HG03469 (cell line): Measurements from ENCODE around the gene NCOA4.
"Not testable (repeated sequence)": the region's sequence is repeated elsewhere in the genome, so short reads cannot be mapped to it uniquely, and the experiment has no call there.

ENCODE experiments used
- ATAC-seq: cut with Tn5 transposase; IDR thresholded peaks from one replicate; pipeline ENCODE4 v1.9.1; 2021; ENCODE audit warnings: mild to moderate bottlenecking, moderate library complexity, moderate number of reproducible peaks; ENCODE audit not compliant: unreplicated experiment

The NCOA4 gene

DNA sequence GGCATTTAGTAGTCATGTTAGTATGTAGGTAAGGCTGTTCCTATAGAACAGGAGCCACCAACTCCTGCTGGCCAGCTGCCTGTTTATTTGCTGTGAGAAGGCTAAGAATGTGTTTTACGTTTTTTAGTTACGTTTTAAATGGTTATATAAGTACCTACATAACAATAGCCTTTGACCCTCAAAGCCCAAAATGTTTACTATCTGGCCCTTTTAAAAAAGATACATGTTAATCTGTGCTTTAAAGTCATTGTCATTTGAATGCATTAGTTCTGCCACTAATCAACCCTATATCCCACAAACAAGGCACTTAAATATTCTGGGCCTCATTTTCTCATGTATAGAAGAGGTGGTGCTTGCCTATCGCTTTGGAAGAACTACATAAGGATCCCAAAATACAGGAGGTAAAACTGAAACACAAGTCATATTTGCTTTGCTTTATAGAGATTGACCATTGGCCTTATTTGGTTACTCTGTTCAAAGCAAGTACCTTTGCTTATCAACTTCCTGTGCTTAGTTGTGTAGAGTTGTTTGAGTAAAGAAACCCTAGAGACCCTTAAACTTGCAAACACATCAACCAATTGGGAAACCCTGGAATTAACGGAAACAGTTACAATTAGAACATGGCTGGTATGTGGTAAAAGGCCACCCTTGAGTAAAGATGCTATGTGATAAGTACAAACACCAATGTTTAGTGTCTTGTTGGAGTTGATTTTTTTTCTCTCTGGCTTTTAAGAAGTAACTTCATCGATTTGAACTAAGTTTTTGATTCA, 32.2 kb downstream of the NCOA4 start:
- no peak for ATAC-seq

DNA sequence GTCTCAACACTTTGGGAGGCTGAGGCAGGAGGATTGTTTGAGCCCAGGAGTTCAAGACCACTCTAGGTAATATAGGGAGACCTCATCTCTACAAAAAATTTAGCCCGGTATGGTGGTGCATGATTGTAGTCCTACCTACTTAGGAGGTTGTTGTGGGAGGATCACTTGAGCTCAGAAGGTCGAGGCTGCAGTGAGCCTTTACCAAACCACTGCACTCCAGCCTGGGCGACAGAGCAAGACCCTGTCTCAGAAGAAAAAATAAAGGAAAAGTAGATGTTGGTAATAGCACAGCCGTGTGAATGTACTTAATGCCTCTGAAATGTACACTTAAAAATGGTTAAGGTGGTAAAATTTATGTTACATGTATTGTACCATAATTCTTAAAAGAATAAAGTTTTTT, 32.9 kb downstream of the NCOA4 start:
- ATAC-seq, result no peak

DNA sequence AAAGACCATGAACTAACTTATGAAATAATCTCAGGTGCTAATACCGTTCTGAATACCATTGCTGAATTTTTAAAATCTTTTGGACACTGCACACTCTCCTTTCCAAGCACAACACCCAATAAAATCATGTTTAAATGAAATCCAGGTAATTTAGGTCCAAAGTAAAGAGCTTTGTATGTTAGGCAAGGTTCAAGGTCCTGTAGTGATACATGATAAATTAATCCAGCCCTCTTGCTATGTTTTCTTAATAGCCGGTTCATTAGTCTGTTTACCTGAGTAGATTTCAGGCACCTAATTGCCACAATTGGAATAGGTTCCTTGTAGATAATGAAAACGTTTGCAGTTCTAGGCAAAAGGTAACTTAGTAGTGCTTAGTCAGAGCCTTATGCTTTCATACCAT, 44.8 kb downstream of the NCOA4 start:
- ATAC-seq, result not testable (repeated sequence)

DNA sequence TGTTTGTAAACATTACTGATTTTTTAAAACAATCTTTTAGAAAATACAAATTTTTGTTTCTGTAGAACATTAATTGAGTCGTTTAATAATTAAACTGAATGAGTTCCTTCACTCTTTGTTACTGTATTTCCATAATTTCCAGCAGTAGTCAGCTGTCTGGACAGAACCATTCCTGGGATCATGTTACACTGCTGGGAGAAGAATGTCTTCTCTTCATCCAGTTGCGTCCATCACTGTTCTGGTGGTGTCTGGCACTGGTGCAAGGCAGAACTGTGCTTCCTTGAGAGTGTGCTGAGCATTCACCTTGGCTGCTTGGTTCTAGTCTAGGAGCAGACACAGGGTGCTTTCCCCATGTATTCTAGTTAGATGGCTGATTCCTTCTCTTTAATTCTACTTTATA, 46.0 kb downstream of the NCOA4 start:
- ATAC-seq, result not testable (repeated sequence)

DNA sequence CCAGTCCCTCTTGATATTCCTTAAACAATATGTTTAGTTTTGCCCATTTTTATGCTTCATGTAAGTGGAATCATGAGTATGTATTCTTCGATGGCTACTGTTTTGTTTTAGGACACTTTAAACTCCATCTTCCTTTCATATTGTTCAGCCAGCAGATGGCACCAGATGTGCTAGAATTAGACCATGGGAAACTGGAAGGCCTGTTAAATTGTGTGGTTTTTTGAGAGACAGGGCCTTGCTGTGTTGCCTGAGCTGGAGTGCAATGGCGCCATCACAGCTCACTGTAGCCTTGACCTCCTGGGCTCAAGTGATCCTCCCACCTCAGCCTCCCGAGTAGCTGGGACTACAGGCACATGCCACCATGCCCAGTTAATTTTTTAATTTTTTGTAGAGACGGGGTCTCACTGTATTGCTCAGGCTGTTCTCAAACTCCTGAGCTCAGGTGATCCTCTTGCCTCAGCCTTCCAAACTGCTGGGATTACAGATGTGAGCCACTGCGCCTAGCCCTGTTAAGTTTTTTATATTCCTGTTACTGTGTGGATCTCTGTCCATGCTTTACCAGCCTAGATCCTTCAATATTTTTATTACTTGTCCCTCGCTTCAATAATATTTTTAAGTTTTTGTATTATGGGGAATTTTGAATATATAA, 46.8 kb downstream of the NCOA4 start:
- not testable (repeated sequence) for ATAC-seq

DNA sequence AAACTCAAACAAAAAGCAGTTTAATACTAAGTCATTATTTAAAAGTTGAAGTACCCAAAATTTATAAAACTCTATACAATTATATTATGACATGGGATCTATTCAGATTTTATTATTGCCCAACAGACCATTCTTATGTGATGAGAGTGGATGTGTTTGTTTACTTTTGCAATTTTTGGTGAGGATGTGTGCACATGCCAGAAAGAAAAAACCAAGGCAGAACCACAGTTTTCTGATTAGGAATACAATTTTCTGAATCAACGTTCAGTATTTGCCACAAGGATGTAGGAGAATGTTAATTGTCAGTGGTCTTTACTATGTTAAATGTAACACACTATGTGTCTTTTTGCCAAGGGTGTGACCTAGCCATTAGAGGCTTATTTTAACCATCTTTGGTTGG, 49.1 kb downstream of the NCOA4 start:
- not testable (repeated sequence) for ATAC-seq

DNA sequence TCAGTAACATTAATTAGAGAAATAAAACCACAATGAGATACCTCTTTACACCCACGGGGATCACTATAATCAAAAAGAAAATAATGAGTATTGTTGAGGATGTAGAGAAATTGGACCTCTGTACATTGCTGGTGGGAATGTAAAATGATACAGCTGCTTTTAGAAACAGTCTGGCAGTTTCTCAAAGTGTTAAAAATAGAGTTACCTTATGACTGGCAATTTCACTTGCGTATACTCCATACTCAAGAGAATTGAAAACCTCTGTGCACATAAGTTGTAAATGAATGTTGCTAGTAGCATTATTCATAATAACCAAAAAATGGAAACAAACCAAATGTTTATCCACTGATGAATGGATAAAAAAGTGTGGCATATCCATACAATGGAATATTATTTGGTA, 51.9 kb downstream of the NCOA4 start:
- ATAC-seq, result peak; percentile 48

DNA sequence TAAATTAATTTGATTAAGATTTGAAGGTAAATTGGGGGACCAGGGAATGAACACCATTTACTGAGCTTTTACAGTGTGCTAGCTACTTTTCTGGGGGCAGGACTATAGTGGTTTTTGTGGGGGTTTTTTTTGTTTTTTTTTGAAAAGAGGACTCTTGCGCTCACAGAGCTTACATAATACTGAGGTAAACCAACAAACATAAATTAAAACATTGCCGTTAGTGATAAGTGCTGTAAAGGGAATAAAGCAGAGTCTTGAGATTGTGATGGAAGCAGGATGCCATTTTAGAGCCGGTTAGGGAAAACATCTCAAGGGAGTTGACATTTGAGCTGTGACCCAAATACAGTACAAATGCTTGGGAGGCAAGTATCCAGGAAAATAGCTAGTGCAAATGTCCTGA, 56.4 kb downstream of the NCOA4 start:
- not testable (repeated sequence) for ATAC-seq

DNA sequence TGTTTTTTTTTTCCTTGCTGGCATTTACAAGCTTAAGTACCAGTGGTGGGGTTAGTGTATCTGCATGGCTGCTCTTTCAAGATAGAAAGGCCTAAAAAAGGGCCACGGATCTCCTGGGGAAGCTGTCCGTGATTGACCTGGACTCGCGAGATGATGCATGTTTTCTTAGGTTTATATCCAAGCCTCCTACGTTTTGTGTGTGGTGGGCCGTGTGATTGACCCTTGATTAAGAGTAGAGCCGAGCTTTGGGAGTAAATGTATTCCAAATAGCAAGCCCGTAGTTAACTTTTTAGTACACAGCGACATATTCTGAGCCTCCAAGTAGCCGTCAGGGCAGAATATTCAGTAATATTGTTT, 57.6 kb downstream of the NCOA4 start:
- ATAC-seq, result not testable (repeated sequence)

DNA sequence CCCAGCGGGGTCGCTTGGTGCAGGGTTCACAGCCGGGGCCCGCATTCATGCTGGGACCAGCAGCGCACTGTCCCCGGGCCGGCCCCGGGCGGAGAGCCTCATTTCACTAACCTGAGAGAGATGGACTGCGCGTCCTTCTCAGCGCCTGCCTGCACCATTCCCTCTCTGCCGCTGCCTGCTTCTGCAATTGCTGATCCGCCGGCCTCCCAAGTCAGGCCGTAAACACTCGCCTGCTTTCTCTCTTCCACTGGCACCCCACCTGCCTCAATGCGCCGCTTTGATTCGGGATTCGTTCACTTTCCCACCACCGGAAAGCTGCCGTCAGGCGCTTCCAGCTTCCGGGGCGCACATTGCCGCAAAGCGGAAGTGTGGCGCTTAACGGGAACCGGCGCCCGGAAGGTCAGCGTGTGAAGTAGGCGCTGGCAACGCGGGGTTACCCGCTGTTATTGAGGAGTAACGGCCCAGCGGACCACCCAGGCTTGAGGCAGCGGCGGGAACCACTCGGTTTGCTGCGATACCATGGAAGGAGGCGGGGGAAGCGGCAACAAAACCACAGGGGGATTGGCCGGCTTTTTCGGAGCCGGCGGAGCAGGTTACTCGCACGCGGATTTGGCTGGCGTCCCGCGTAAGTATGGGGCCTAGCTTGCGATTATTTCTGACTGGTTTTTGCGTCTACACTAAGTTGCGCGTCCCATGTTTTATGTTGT, 58.2 kb downstream of the NCOA4 start, which contains the start of gene TIMM23:
Gene TIMM23, plus strand, starts transcription at position 384 of the 707 bp plus-strand sequence. Its CDS starts 136 bp downstream, at position 520.
- ATAC-seq, result peak; percentile 57

DNA sequence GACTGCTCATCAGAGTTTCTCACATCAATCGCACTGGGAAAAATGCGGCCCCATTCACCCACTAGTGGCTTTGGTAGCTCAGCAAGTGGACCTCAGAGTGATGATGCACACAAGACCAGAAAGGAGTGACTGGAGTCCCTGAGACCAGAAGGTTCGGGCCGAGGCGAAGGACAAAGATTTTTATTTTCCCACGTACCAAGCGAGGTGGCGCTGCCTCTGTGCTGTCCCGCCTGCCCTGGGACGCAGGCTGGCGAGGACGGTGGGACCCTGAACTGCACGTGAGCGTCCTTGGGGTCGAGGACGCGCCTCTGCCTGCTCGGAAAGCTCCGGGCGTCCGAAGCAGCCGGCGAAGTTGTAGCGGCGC, 58.7 kb downstream of the NCOA4 start:
- peak; percentile 27 for ATAC-seq

DNA sequence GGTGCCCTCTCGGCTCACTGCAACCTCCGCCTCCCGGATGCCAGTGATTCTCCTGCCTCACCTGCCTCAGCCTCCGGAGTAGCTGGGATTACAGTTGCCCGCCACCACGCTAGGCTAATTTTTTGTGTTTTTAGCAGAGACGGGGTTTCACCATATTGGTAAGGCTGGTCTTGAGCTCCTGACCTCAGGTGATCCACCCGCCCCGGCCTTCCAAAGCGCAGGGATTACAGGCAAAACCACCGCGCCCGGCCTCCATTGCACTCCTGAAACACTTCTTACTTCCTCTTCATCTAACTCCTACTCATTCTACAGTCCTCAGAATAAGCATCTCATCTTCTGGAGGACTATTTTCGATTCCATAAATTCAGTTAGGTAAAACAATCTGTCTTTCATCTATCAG, 59.4 kb downstream of the NCOA4 start:
- ATAC-seq, result not testable (repeated sequence)

DNA sequence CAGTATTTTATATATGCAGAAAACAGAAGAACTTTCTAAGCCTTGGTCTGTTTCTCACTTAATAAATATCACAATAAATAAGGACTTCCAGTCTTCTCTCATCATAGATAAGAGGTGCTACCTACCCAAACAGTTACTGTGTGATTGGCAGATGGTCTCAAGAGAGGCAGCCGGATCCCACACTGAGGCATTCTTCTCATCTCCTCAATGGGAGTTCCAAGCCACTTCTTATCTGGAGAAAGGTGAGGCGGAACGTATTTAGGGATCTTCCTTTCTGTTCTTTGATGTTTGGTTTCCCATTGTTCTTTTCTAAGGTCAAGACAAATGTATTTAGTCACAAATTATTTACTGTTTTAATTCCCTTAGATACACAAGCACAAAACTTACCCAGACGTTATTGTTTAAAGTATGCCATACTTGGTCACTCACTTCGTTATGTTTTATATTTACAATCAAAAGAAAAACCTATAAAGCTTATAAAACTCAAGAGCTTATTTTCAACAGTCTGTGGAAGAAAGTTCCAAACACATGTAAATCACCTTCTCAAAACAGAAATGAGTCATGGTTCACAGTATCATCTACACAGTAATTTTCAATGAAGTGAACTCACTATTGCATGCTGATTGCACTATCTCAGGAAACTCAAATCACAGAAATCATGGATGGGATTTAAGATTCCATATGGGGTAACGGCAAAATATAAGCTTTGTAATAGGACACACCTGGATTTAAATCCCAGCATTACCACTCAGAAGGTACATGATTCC, 67.6 kb downstream of the NCOA4 start:
- not testable (repeated sequence) for ATAC-seq

DNA sequence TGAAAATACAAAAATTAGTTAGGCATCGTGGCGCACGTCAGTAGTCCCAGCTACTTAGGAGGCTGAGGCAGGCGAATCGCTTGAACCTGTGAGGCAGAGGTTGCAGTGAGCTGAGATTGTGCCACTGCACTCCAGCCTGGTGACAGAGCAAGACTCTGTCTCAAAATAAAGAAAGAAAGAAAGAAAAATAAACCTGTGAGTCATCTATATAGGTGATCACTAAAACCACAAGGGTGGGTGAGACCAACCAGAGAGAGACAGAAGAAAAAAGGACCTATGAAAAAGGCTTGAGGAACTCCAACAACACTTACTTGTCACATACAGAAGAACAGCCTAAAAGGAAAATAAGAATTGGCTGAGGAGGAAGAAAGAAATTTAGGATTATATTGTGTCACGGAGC, 72.5 kb downstream of the NCOA4 start:
- ATAC-seq, result not testable (repeated sequence)

DNA sequence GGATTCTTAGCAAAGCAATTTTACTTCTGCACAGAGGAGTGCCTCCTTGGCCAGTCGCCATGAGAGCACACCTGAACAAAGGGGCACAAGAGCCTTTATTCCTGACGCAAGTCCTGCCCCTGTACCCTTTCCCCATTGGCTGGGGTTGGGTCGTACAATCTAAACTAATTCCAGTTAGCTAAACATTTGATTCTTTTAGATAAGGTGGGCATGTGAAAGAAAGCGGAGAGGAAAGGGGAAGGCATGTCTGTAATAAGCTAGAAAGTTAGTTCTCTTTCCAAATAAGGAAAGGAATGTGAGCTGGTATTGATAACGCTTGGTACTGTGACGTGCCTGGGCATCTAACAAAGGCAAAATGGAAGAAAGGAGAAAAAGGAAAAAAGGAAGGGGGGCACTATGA, 73.8 kb downstream of the NCOA4 start:
- ATAC-seq, result not testable (repeated sequence)
